ENCODE measurements around the gene ADGRB3. TPM values are rescaled to one million over a fixed set of nuclear protein-coding genes. Genes with fewer than 3 reads are reported as not detected.

Gene ADGRB3
- total RNA-seq, 1 experiment from 2014 or later = 0.09 TPM

DNA sequence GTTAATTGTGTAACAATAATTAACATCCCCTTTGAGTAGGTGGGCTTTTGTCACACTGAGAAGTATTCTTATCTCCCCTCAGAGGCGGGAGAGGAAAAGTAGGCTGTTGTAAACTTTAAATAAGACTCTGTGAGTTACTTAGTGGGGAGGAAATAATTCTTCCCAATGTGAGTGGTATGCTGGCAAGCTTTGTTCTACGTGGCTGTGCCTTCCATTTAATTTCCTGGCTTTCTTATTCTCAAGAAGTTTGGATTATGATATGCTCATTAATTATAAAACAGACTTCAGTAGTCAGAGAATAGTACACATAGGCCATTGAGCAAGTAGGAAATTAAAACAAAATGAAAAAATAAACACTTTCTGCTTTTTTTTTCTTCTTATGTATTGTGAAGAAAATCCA, 19.1 kb downstream of the ADGRB3 start:
- no peak for TF ChIP-seq CTCF (IDR thresholded peaks at IDR 0.05; ENCODE audit: unreplicated experiment)
- H3K27ac Mint-ChIP-seq (ENCODE audit: unreplicated experiment) = no peak overlapping the region
- CTCF ChIA-PET = no interaction called here
- no peaks in the 10 kb centered on the region for H3K4me1 Mint-ChIP-seq (ENCODE audit: low read depth, unreplicated experiment)
- H3K9me3 Mint-ChIP-seq (ENCODE audit: low read depth, unreplicated experiment) = no peaks in the 10 kb centered on the region
- no peak overlapping the region for H3K4me3 Mint-ChIP-seq (ENCODE audit: low read depth, unreplicated experiment)
- H3K36me3 Mint-ChIP-seq (ENCODE audit: insufficient read depth, unreplicated experiment) = no peaks in the 10 kb centered on the region
- DNase-seq = no peak
- no TSS peak for BruUV-seq (replicated peaks)
- H3K27me3 Mint-ChIP-seq (ENCODE audit: unreplicated experiment) = no peaks in the 10 kb centered on the region
- intact Hi-C loops (cut with micrococcal nuclease; ENCODE audit: unreplicated experiment) = no loop called here

DNA sequence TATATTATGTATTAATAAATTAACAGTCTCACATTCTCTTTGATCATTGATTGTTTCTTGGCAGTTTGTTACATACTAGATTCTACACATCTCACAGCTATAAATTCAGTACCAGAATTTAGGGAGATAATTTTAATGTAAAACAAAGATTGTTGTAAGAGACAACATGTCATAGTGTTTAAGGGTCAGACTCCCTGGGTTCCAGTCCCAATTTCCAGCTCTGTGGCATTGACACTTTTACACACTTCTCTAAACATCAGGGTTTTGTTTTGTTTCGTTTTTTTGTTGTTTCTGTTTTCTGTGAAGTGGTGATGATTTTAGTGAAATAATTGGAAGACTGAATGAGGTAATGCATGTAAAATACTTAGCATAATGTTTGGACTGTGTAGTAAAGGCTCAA, 19.9 kb downstream of the ADGRB3 start:
- H3K4me3 Mint-ChIP-seq (ENCODE audit: low read depth, unreplicated experiment) = no peak overlapping the region
- no peaks in the 10 kb centered on the region for H3K4me1 Mint-ChIP-seq (ENCODE audit: low read depth, unreplicated experiment)
- H3K36me3 Mint-ChIP-seq (ENCODE audit: insufficient read depth, unreplicated experiment) = no peaks in the 10 kb centered on the region
- no peak for TF ChIP-seq CTCF (IDR thresholded peaks at IDR 0.05; ENCODE audit: unreplicated experiment)
- no peak for DNase-seq
- no peaks in the 10 kb centered on the region for H3K9me3 Mint-ChIP-seq (ENCODE audit: low read depth, unreplicated experiment)
- intact Hi-C loops (cut with micrococcal nuclease; ENCODE audit: unreplicated experiment) = no loop called here
- no peak overlapping the region for H3K27ac Mint-ChIP-seq (ENCODE audit: unreplicated experiment)
- no peaks in the 10 kb centered on the region for H3K27me3 Mint-ChIP-seq (ENCODE audit: unreplicated experiment)
- CTCF ChIA-PET = no interaction called here
- BruUV-seq (replicated peaks) = no TSS peak

- H3K4me1 Mint-ChIP-seq (ENCODE audit: low read depth, unreplicated experiment) = no peaks in the 10 kb centered on the region
- H3K9me3 Mint-ChIP-seq (ENCODE audit: low read depth, unreplicated experiment) = no peaks in the 10 kb centered on the region
- no TSS peak for BruUV-seq (replicated peaks)
- intact Hi-C loops (cut with micrococcal nuclease; ENCODE audit: unreplicated experiment) = no loop called here
- no peak overlapping the region for H3K4me3 Mint-ChIP-seq (ENCODE audit: low read depth, unreplicated experiment)
- TF ChIP-seq CTCF (IDR thresholded peaks at IDR 0.05; ENCODE audit: unreplicated experiment) = no peak
- CTCF ChIA-PET = no interaction called here
- H3K27me3 Mint-ChIP-seq (ENCODE audit: unreplicated experiment) = no peaks in the 10 kb centered on the region
- no peak overlapping the region for H3K27ac Mint-ChIP-seq (ENCODE audit: unreplicated experiment)
- DNase-seq = no peak
- H3K36me3 Mint-ChIP-seq (ENCODE audit: insufficient read depth, unreplicated experiment) = no peaks in the 10 kb centered on the region
These were observed 22.5 kb downstream of the ADGRB3 start for GRCh38 chr6:68657374-68658139.

DNA sequence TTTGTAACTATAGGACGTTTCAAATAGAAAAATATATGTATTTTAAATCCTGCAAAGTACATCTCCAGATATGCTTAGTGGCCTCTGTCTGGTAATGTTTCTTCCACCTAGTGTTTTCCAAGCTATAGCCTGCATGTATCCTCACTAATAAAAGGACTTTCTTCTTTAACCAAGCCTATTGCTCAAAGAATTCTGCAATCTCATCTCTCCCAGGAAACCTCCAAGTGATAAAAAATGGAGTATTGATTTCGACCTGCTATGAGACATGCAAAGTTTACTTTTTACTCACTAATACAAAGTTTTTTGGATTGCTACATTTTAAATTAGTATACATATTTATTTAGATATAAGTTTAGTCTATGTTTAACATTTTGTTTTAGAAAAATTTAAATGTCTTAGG, 23.3 kb downstream of the ADGRB3 start:
- no peaks in the 10 kb centered on the region for H3K4me1 Mint-ChIP-seq (ENCODE audit: low read depth, unreplicated experiment)
- no peak for TF ChIP-seq CTCF (IDR thresholded peaks at IDR 0.05; ENCODE audit: unreplicated experiment)
- no peaks in the 10 kb centered on the region for H3K9me3 Mint-ChIP-seq (ENCODE audit: low read depth, unreplicated experiment)
- intact Hi-C loops (cut with micrococcal nuclease; ENCODE audit: unreplicated experiment) = no loop called here
- no peaks in the 10 kb centered on the region for H3K27me3 Mint-ChIP-seq (ENCODE audit: unreplicated experiment)
- CTCF ChIA-PET = no interaction called here
- H3K27ac Mint-ChIP-seq (ENCODE audit: unreplicated experiment) = no peak overlapping the region
- no peaks in the 10 kb centered on the region for H3K36me3 Mint-ChIP-seq (ENCODE audit: insufficient read depth, unreplicated experiment)
- H3K4me3 Mint-ChIP-seq (ENCODE audit: low read depth, unreplicated experiment) = no peak overlapping the region
- no peak for DNase-seq
- BruUV-seq (replicated peaks) = no TSS peak

Measured in Calu3 (cell line).